ENCODE measurements around the gene POLR3E.

GRCh38 chr16:22328081-22328725, 31.0 kb downstream of the POLR3E start:
- no peak for TF ChIP-seq CTCF (conservative IDR thresholded peaks at IDR 0.05; ENCODE audit: low read length)
- TF ChIP-seq EZH2phosphoT487 (IDR thresholded peaks at IDR 0.05; ENCODE audit: borderline replicate concordance, low read depth, low read length) = no peak

All from OCI-LY7 (cell line).